ENCODE data around the gene AGFG1.
"Not testable (repeated sequence)": the region's sequence is repeated elsewhere in the genome, so short reads cannot be mapped to it uniquely, and the experiment has no call there.

The AGFG1 gene

GRCh38 chr2:227518278-227518865 is 46.4 kb downstream of the AGFG1 start:
- not testable (repeated sequence) for H3K9me3 ChIP-seq (replicated peaks; ENCODE audit: low read length); H3K9ac ChIP-seq (ENCODE audit: low read depth, low read length); H3K27me3 ChIP-seq (ENCODE audit: control insufficient read depth, insufficient read depth, low read length); H3K4me3 ChIP-seq (ENCODE audit: low read length); H3K36me3 ChIP-seq (ENCODE audit: insufficient read depth, low read length)
- Histone ChIP-seq H3K4me2 (ENCODE audit: low read length) (peak overlapping the region; percentile 3), H3K4me1 (ENCODE audit: control insufficient read depth, insufficient read depth, low read length) (peaks cover 16% of the 10 kb centered on the region)

DNA sequence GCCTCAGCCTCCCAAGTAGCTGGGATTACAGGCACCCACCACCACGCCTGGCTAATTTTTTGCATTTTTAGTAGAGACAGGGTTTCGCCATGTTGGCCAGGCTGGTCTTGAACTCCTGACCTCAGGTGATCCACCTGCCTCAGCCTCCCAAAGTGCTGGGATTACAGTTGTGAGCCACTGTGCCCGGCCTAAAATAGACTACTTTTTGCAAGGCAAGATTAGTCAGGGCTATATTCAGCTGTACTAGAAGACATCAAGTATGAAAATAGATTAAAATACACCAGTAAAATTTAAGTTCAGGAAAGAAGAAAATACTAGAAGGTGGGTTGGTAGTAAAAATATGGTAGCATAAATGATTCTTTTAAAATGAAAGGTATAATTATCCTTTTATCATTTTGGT is 49.2 kb downstream of the AGFG1 start:
- H3K9ac ChIP-seq (ENCODE audit: low read depth, low read length), result not testable (repeated sequence)
- Histone ChIP-seq H3K4me1 (ENCODE audit: control insufficient read depth, insufficient read depth, low read length) (peaks cover 13% of the 10 kb centered on the region), H3K36me3 (ENCODE audit: insufficient read depth, low read length) (peaks cover 31% of the 10 kb centered on the region)

GRCh38 chr2:227524665-227525064 is 52.7 kb downstream of the AGFG1 start:
- Histone ChIP-seq H3K27me3 (ENCODE audit: control insufficient read depth, insufficient read depth, low read length) (no peaks in the 10 kb centered on the region), H3K4me2 (ENCODE audit: low read length) (no peak overlapping the region), H3K4me1 (ENCODE audit: control insufficient read depth, insufficient read depth, low read length) (no peaks in the 10 kb centered on the region), H3K36me3 (ENCODE audit: insufficient read depth, low read length) (peaks cover 34% of the 10 kb centered on the region), H3K4me3 (ENCODE audit: low read length) (no peak overlapping the region), H3K9ac (ENCODE audit: low read depth, low read length) (no peak overlapping the region), H3K9me3 (replicated peaks; ENCODE audit: low read length) (no peaks in the 10 kb centered on the region)

More for the DNA sequence above, 49.2 kb downstream of the AGFG1 start:
- not testable (repeated sequence) for H3K27me3 ChIP-seq (ENCODE audit: control insufficient read depth, insufficient read depth, low read length); H3K4me3 ChIP-seq (ENCODE audit: low read length); H3K4me2 ChIP-seq (ENCODE audit: low read length); H3K9me3 ChIP-seq (replicated peaks; ENCODE audit: low read length)

DNA sequence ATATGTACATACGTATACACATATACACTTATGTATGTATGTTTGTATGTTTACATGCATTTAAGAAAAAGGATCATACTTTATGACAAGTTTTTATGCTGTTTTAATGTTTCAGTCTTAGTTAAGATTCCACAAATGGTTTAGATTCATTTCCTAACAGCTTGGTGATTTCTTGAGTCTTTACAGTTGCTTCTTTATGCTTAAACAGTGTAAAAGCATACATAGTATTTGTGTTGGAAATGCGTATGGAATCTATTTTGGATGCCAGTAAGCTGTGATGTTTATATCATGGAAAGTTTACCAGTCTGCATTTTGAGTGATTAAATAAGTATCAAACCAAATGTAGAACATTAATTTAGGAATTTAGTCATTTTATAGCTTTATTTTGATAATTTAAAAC is 55.4 kb downstream of the AGFG1 start:
- Histone ChIP-seq H3K4me1 (ENCODE audit: control insufficient read depth, insufficient read depth, low read length) (no peaks in the 10 kb centered on the region), H3K4me2 (ENCODE audit: low read length) (no peak overlapping the region), H3K4me3 (ENCODE audit: low read length) (no peak overlapping the region), H3K27me3 (ENCODE audit: control insufficient read depth, insufficient read depth, low read length) (no peaks in the 10 kb centered on the region), H3K9ac (ENCODE audit: low read depth, low read length) (no peak overlapping the region), H3K9me3 (replicated peaks; ENCODE audit: low read length) (no peaks in the 10 kb centered on the region), H3K36me3 (ENCODE audit: insufficient read depth, low read length) (peaks cover 35% of the 10 kb centered on the region)

- Histone ChIP-seq H3K36me3 (ENCODE audit: insufficient read depth, low read length) (peaks cover 44% of the 10 kb centered on the region), H3K9ac (ENCODE audit: low read depth, low read length) (no peak overlapping the region), H3K4me1 (ENCODE audit: control insufficient read depth, insufficient read depth, low read length) (no peaks in the 10 kb centered on the region), H3K27me3 (ENCODE audit: control insufficient read depth, insufficient read depth, low read length) (no peaks in the 10 kb centered on the region), H3K4me3 (ENCODE audit: low read length) (no peak overlapping the region), H3K9me3 (replicated peaks; ENCODE audit: low read length) (no peaks in the 10 kb centered on the region), H3K4me2 (ENCODE audit: low read length) (no peak overlapping the region)
Observed at GRCh38 chr2:227528803-227529202, 56.8 kb downstream of the AGFG1 start.

- Histone ChIP-seq H3K4me2 (ENCODE audit: low read length) (no peak overlapping the region), H3K9ac (ENCODE audit: low read depth, low read length) (no peak overlapping the region), H3K4me1 (ENCODE audit: control insufficient read depth, insufficient read depth, low read length) (no peaks in the 10 kb centered on the region), H3K9me3 (replicated peaks; ENCODE audit: low read length) (no peaks in the 10 kb centered on the region), H3K36me3 (ENCODE audit: insufficient read depth, low read length) (peaks cover 44% of the 10 kb centered on the region), H3K4me3 (ENCODE audit: low read length) (no peak overlapping the region), H3K27me3 (ENCODE audit: control insufficient read depth, insufficient read depth, low read length) (no peaks in the 10 kb centered on the region)
Observed at GRCh38 chr2:227529871-227530270, 57.9 kb downstream of the AGFG1 start.

GRCh38 chr2:227534714-227535113 is 62.8 kb downstream of the AGFG1 start:
- Histone ChIP-seq H3K9ac (ENCODE audit: low read depth, low read length) (no peak overlapping the region), H3K4me2 (ENCODE audit: low read length) (no peak overlapping the region), H3K9me3 (replicated peaks; ENCODE audit: low read length) (no peaks in the 10 kb centered on the region), H3K4me3 (ENCODE audit: low read length) (no peak overlapping the region), H3K27me3 (ENCODE audit: control insufficient read depth, insufficient read depth, low read length) (no peaks in the 10 kb centered on the region), H3K36me3 (ENCODE audit: insufficient read depth, low read length) (peaks cover 73% of the 10 kb centered on the region), H3K4me1 (ENCODE audit: control insufficient read depth, insufficient read depth, low read length) (no peaks in the 10 kb centered on the region)

- H3K27me3 ChIP-seq (ENCODE audit: control insufficient read depth, insufficient read depth, low read length), result no peaks in the 10 kb centered on the region
- H3K36me3 ChIP-seq (ENCODE audit: insufficient read depth, low read length), result peaks cover 76% of the 10 kb centered on the region
- no peak overlapping the region for H3K4me3 ChIP-seq (ENCODE audit: low read length)
- no peak overlapping the region for H3K4me2 ChIP-seq (ENCODE audit: low read length)
- H3K4me1 ChIP-seq (ENCODE audit: control insufficient read depth, insufficient read depth, low read length), result no peaks in the 10 kb centered on the region
- no peaks in the 10 kb centered on the region for H3K9me3 ChIP-seq (replicated peaks; ENCODE audit: low read length)
- no peak overlapping the region for H3K9ac ChIP-seq (ENCODE audit: low read depth, low read length)
Observed at GRCh38 chr2:227536445-227536844, 64.5 kb downstream of the AGFG1 start.

GRCh38 chr2:227539465-227539956 is 67.6 kb downstream of the AGFG1 start:
- peaks cover 53% of the 10 kb centered on the region for H3K36me3 ChIP-seq (ENCODE audit: insufficient read depth, low read length)
- no peaks in the 10 kb centered on the region for H3K9me3 ChIP-seq (replicated peaks; ENCODE audit: low read length)
- no peak overlapping the region for H3K4me2 ChIP-seq (ENCODE audit: low read length)
- no peak overlapping the region for H3K4me3 ChIP-seq (ENCODE audit: low read length)
- no peak overlapping the region for H3K9ac ChIP-seq (ENCODE audit: low read depth, low read length)
- H3K27me3 ChIP-seq (ENCODE audit: control insufficient read depth, insufficient read depth, low read length), result no peaks in the 10 kb centered on the region
- no peaks in the 10 kb centered on the region for H3K4me1 ChIP-seq (ENCODE audit: control insufficient read depth, insufficient read depth, low read length)

- not testable (repeated sequence) for H3K4me3 ChIP-seq (ENCODE audit: low read length); H3K4me1 ChIP-seq (ENCODE audit: control insufficient read depth, insufficient read depth, low read length); H3K4me2 ChIP-seq (ENCODE audit: low read length); H3K9ac ChIP-seq (ENCODE audit: low read depth, low read length); H3K27me3 ChIP-seq (ENCODE audit: control insufficient read depth, insufficient read depth, low read length); H3K9me3 ChIP-seq (replicated peaks; ENCODE audit: low read length)
- peaks cover 44% of the 10 kb centered on the region for H3K36me3 ChIP-seq (ENCODE audit: insufficient read depth, low read length)
Observed at GRCh38 chr2:227540352-227540751, 68.4 kb downstream of the AGFG1 start.

DNA sequence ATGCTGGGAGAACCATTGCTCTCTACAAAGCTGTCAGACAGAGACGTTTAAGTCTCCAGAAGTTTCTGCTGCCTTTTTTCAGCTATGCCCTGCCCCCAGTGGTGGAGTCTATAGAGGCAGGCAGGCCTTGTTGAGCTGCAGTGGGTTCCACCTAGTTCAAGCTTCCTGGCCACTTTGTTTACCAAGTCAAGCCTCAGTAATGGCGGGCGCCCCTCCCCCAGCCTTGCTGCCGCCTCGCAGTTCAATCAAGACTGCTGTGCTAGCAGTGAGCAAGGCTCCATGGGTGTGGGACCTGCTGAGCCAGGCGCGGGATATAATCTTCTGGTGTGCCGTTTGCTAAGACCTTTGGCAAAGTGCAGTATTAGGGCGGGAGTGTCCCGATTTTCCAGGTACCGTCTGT is 74.0 kb downstream of the AGFG1 start:
- Histone ChIP-seq H3K4me3 (ENCODE audit: low read length) (no peak overlapping the region), H3K9me3 (replicated peaks; ENCODE audit: low read length) (no peaks in the 10 kb centered on the region), H3K27me3 (ENCODE audit: control insufficient read depth, insufficient read depth, low read length) (no peaks in the 10 kb centered on the region), H3K36me3 (ENCODE audit: insufficient read depth, low read length) (peaks cover 30% of the 10 kb centered on the region), H3K4me2 (ENCODE audit: low read length) (no peak overlapping the region), H3K4me1 (ENCODE audit: control insufficient read depth, insufficient read depth, low read length) (no peaks in the 10 kb centered on the region), H3K9ac (ENCODE audit: low read depth, low read length) (no peak overlapping the region)

- H3K4me1 ChIP-seq (ENCODE audit: control insufficient read depth, insufficient read depth, low read length), result no peaks in the 10 kb centered on the region
- H3K9me3 ChIP-seq (replicated peaks; ENCODE audit: low read length), result no peaks in the 10 kb centered on the region
- H3K27me3 ChIP-seq (ENCODE audit: control insufficient read depth, insufficient read depth, low read length), result no peaks in the 10 kb centered on the region
- no peak overlapping the region for H3K4me3 ChIP-seq (ENCODE audit: low read length)
- no peak overlapping the region for H3K4me2 ChIP-seq (ENCODE audit: low read length)
- no peak overlapping the region for H3K9ac ChIP-seq (ENCODE audit: low read depth, low read length)
- H3K36me3 ChIP-seq (ENCODE audit: insufficient read depth, low read length), result peaks cover 69% of the 10 kb centered on the region
Observed at GRCh38 chr2:227551836-227552235, 79.9 kb downstream of the AGFG1 start.
